A549 (cell line): Measurements from ENCODE around the gene ATP1A2.

Experiments
- CBX2 ChIP-seq: fragments of 200-600 bp; sonication (generic); IDR thresholded peaks from 2 replicates; pipeline ENCODE4 v1.6.1; 2016; ENCODE audit warnings: low read depth, mild to moderate bottlenecking, borderline replicate concordance
- CBX8 ChIP-seq: fragments of 200-600 bp; sonication (generic); IDR thresholded peaks from 2 replicates; pipeline ENCODE4 v1.6.1; 2016
- CHD4 ChIP-seq: fragments of 200-600 bp; sonication (generic); IDR thresholded peaks from 2 replicates; pipeline ENCODE4 v1.6.1; 2016; ENCODE audit warnings: antibody characterized with exemption, mild to moderate bottlenecking, borderline replicate concordance
- FOSL2 ChIP-seq, 2 experiments: fragments of 450-650 bp in 1 of 2; fragments of >200 bp in 1 of 2; sonication (Bioruptor Twin) in 1 of 2; formaldehyde crosslinking; IDR thresholded peaks; 2 replicates each; pipeline versions ENCODE4 v1.5.0 to v1.6.1; 2016 to 2020; ENCODE audit warnings: mild to moderate bottlenecking in 1 of 2, moderate library complexity in 1 of 2
- JUN ChIP-seq, 2 experiments: fragments of >200 bp; sonication (Bioruptor Twin); formaldehyde crosslinking; IDR thresholded peaks; 2 replicates in 1 of 2; 3 replicates in 1 of 2; pipeline ENCODE4 v1.6.1; 2016 to 2017
- POLR2A ChIP-seq: IDR thresholded peaks from 2 replicates; pipeline ENCODE4 v1.6.1; 2012; ENCODE audit warnings: mild to moderate bottlenecking, low read length
- RAD21 ChIP-seq, 2 experiments: fragments of >200 bp in 1 of 2; sonication (Bioruptor Twin) in 1 of 2; formaldehyde crosslinking in 1 of 2; IDR thresholded peaks in 1 of 2; conservative IDR thresholded peaks in 1 of 2; 2 replicates in 1 of 2; 3 replicates in 1 of 2; pipeline ENCODE4 v1.6.1; 2012 to 2018; ENCODE audit warnings: inconsistent platforms in 1 of 2
- TF ChIP-seq, protein P1 (sequence below): fragments of >200 bp; sonication (Bioruptor Twin); formaldehyde crosslinking; IDR thresholded peaks from 3 replicates; pipeline ENCODE4 v1.5.1; 2016
- TF ChIP-seq, protein P2 (sequence below): IDR thresholded peaks from 2 replicates; pipeline ENCODE4 v1.6.1; 2012; ENCODE audit warnings: low read depth, borderline replicate concordance
- TF ChIP-seq, protein P3 (sequence below): fragments of 250-450 bp; sonication (Bioruptor Pico); IDR thresholded peaks from 2 replicates; pipeline ENCODE4 v1.5.0; 2021; ENCODE audit warnings: mild to moderate bottlenecking, moderate library complexity, borderline replicate concordance

DNA sequence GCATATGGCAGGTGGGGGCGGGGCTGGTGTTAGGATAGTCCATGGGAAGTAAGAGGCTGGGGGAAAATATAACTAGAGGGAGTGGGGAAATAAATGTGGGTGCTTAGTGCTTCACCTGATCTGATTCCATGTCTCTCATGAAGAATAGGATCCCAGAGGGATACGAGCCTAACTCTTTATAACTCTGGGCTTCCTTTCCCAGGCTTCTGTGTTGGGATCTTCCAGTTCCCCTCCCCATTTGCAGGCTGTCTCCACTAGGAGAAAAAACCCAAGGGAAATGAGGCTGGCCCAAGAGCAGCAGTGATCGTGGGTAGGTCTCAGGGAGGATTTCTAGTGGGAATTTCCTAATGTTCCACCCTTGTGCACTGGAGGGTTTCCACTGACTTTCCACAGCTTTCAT, 32.6 kb upstream of the ATP1A2 start:
- TF ChIP-seq, protein P1, sequence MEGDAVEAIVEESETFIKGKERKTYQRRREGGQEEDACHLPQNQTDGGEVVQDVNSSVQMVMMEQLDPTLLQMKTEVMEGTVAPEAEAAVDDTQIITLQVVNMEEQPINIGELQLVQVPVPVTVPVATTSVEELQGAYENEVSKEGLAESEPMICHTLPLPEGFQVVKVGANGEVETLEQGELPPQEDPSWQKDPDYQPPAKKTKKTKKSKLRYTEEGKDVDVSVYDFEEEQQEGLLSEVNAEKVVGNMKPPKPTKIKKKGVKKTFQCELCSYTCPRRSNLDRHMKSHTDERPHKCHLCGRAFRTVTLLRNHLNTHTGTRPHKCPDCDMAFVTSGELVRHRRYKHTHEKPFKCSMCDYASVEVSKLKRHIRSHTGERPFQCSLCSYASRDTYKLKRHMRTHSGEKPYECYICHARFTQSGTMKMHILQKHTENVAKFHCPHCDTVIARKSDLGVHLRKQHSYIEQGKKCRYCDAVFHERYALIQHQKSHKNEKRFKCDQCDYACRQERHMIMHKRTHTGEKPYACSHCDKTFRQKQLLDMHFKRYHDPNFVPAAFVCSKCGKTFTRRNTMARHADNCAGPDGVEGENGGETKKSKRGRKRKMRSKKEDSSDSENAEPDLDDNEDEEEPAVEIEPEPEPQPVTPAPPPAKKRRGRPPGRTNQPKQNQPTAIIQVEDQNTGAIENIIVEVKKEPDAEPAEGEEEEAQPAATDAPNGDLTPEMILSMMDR, result no peak
- TF ChIP-seq FOSL2 (IDR thresholded peaks at IDR 0.05) (no peak), FOSL2 (CRISPR knock-in tag; IDR thresholded peaks at IDR 0.05) (no peak), POLR2A (no peak), RAD21 (conservative IDR thresholded peaks at IDR 0.05 in 1 of 2, IDR thresholded peaks at IDR 0.05 in 1 of 2) (no peak), JUN (IDR thresholded peaks at IDR 0.05) (no peak), CBX2 (no peak), CHD4 (no peak), CBX8 (no peak)
- TF ChIP-seq, protein P2, sequence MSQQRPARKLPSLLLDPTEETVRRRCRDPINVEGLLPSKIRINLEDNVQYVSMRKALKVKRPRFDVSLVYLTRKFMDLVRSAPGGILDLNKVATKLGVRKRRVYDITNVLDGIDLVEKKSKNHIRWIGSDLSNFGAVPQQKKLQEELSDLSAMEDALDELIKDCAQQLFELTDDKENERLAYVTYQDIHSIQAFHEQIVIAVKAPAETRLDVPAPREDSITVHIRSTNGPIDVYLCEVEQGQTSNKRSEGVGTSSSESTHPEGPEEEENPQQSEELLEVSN, result no peak
- TF ChIP-seq, protein P3, sequence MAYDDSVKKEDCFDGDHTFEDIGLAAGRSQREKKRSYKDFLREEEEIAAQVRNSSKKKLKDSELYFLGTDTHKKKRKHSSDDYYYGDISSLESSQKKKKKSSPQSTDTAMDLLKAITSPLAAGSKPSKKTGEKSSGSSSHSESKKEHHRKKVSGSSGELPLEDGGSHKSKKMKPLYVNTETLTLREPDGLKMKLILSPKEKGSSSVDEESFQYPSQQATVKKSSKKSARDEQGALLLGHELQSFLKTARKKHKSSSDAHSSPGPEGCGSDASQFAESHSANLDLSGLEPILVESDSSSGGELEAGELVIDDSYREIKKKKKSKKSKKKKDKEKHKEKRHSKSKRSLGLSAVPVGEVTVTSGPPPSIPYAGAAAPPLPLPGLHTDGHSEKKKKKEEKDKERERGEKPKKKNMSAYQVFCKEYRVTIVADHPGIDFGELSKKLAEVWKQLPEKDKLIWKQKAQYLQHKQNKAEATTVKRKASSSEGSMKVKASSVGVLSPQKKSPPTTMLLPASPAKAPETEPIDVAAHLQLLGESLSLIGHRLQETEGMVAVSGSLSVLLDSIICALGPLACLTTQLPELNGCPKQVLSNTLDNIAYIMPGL (CRISPR knock-in tag), result no peak
